Neuronal stem cell (in vitro differentiated cells): ENCODE results near the gene ERVV-1.

Experiments used
- DNase-seq: peaks from one replicate; pipeline ENCODE4 v3.0.0-alpha.2; 2013; ENCODE audit warnings: low spot score
- H2AFZ ChIP-seq: one replicate; pipeline ENCODE4 v1.6.1; 2013; ENCODE audit warnings: mild to moderate bottlenecking, low read length, inconsistent platforms
- H2AK5ac ChIP-seq: 2 replicates; pipeline ENCODE4 v1.6.1; 2013; ENCODE audit warnings: low read depth, mild to moderate bottlenecking, inconsistent platforms, low read length, moderate library complexity, mixed read lengths
- H2BK120ac ChIP-seq: 2 replicates; pipeline ENCODE4 v1.6.1; 2013; ENCODE audit warnings: low read depth, mild to moderate bottlenecking, inconsistent platforms, low read length, moderate library complexity, mixed read lengths
- H2BK12ac ChIP-seq: one replicate; pipeline ENCODE4 v1.6.1; 2013; ENCODE audit warnings: low read length, inconsistent platforms
- H2BK15ac ChIP-seq: 2 replicates; pipeline ENCODE4 v1.6.1; 2013; ENCODE audit warnings: mild to moderate bottlenecking, low read length, inconsistent platforms, mixed read lengths
- H2BK5ac ChIP-seq: one replicate; pipeline ENCODE4 v1.6.1; 2013; ENCODE audit warnings: inconsistent platforms, mild to moderate bottlenecking, low read length, moderate library complexity
- H3K14ac ChIP-seq: one replicate; pipeline ENCODE4 v1.6.1; 2013; ENCODE audit warnings: low read length, inconsistent platforms
- H3K18ac ChIP-seq: 2 replicates; pipeline ENCODE4 v1.6.1; 2013; ENCODE audit warnings: low read length, inconsistent platforms
- H3K23ac ChIP-seq: 2 replicates; pipeline ENCODE4 v1.6.1; 2013; ENCODE audit warnings: low read depth, mild to moderate bottlenecking, mixed read lengths, low read length, inconsistent platforms; ENCODE audit not compliant: poor library complexity
- H3K27ac ChIP-seq: replicated peaks from 3 replicates; pipeline ENCODE4 v1.5.1; 2013; ENCODE audit warnings: low read length, inconsistent platforms
- H3K27me3 ChIP-seq, 3 experiments: 2 replicates each; pipeline ENCODE4 v1.6.1; 2013; ENCODE audit warnings: low read length in 3 of 3, mild to moderate bottlenecking in 2 of 3, inconsistent platforms in 1 of 3, low read depth in 1 of 3, mixed read lengths in 1 of 3, moderate library complexity in 1 of 3; ENCODE audit not compliant: control insufficient read depth in 3 of 3, insufficient read depth in 3 of 3
- H3K36me3 ChIP-seq, 2 donors: replicated peaks in 1 of 2; 2 replicates each; pipeline ENCODE4 v1.6.1; 2013; ENCODE audit warnings: low read length in 2 of 2; ENCODE audit not compliant: control insufficient read depth in 2 of 2, insufficient read depth in 2 of 2
- H3K4ac ChIP-seq: 2 replicates; pipeline ENCODE4 v1.6.1; 2013; ENCODE audit warnings: inconsistent platforms, mild to moderate bottlenecking, low read length, moderate library complexity
- H3K4me1 ChIP-seq, 2 donors: 1 replicate in 1 of 2; 2 replicates in 1 of 2; pipeline ENCODE4 v1.6.1; 2013; ENCODE audit warnings: low read length in 2 of 2, low read depth in 1 of 2; ENCODE audit not compliant: control insufficient read depth in 2 of 2, insufficient read depth in 1 of 2
- H3K4me2 ChIP-seq: one replicate; pipeline ENCODE4 v1.6.1; 2013; ENCODE audit warnings: mild to moderate bottlenecking, low read length, inconsistent platforms; ENCODE audit not compliant: insufficient read depth, poor library complexity, severe bottlenecking
- H3K4me3 ChIP-seq, 2 donors: 2 replicates each; pipeline ENCODE4 v1.5.1; 2013; ENCODE audit warnings: low read length in 2 of 2, mild to moderate bottlenecking in 2 of 2, inconsistent platforms in 1 of 2, moderate library complexity in 1 of 2
- H3K79me1 ChIP-seq: one replicate; pipeline ENCODE4 v1.6.1; 2013; ENCODE audit warnings: low read depth, mild to moderate bottlenecking, inconsistent platforms, low read length, moderate library complexity
- H3K9ac ChIP-seq: one replicate; pipeline ENCODE4 v1.6.1; 2013; ENCODE audit warnings: mild to moderate bottlenecking, low read depth, low read length, inconsistent platforms; ENCODE audit not compliant: poor library complexity
- H3K9me3 ChIP-seq, 2 donors: replicated peaks in 1 of 2; 2 replicates each; pipeline versions ENCODE3 to v1.6.1; 2013; ENCODE audit warnings: low read length in 2 of 2, mild to moderate bottlenecking in 2 of 2, inconsistent platforms in 1 of 2, low read depth in 1 of 2, mixed read lengths in 1 of 2, moderate library complexity in 1 of 2; ENCODE audit not compliant: control insufficient read depth in 2 of 2, insufficient read depth in 1 of 2
- H4K8ac ChIP-seq: one replicate; pipeline ENCODE4 v1.6.1; 2013; ENCODE audit warnings: low read depth, mild to moderate bottlenecking, inconsistent platforms, low read length, moderate library complexity
- H4K91ac ChIP-seq: one replicate; pipeline ENCODE4 v1.6.1; 2013; ENCODE audit warnings: low read length, low read depth, mild to moderate bottlenecking, inconsistent platforms; ENCODE audit not compliant: poor library complexity
- WGBS, 2 donors: extraction: QIAGEN DNeasy Blood & Tissue Kit; methylation state at CpG; one replicate each; pipeline ENCODE4 v1.1.7; 2013; ENCODE audit warnings: missing lambda C conversion rate in 2 of 2, mixed read lengths in 1 of 2; ENCODE audit not compliant: insufficient read length in 2 of 2, insufficient replicate concordance in 1 of 2; ENCODE audit errors: extremely low coverage in 2 of 2; 5-methylcytosine and 5-hydroxymethylcytosine counted together

ERVV-1 gene

DNA sequence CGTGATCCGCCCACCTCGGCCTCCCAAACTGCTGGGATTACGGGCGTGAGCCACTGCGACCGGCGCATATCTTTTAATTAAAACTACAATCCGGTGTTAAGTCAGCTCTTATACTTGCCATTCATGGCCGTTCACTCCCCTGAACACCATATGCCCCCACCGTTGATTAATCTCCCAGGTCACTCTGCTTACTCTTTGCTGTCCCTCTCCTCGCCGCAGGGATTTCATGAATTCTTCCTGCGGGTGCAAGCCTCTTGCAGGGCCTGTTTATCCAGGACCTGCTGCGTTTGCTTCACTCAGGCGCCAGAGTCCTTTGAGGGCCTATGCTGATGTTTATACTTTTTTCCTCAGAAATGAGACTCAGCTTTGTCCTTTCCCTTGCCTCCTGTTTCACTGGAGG is 31.8 kb downstream of the ERVV-1 start:
- H3K27me3 ChIP-seq = no peaks in the 10 kb centered on the region
- H3K27ac ChIP-seq = no peak overlapping the region
- no peaks in the 10 kb centered on the region for H3K36me3 ChIP-seq
- H2BK5ac ChIP-seq = no peak overlapping the region
- no peak overlapping the region for H3K4ac ChIP-seq
- H2AFZ ChIP-seq = no peak overlapping the region
- H2BK15ac ChIP-seq = no peak overlapping the region
- H3K14ac ChIP-seq = no peak overlapping the region
- H4K91ac ChIP-seq = no peak overlapping the region
- H3K9me3 ChIP-seq = peaks cover 8% of the 10 kb centered on the region in 2 donors
- H3K4me3 ChIP-seq = no peak overlapping the region
- no peak overlapping the region for H3K4me2 ChIP-seq
- no peaks in the 10 kb centered on the region for H3K79me1 ChIP-seq
- H2AK5ac ChIP-seq = no peak overlapping the region
- no peak overlapping the region for H4K8ac ChIP-seq
- no CpG with 5 or more reads among the region's 16 CpGs for WGBS, 2 donors
- H2BK120ac ChIP-seq = no peak overlapping the region
- H3K9ac ChIP-seq = no peak overlapping the region
- no peak overlapping the region for H2BK12ac ChIP-seq
- DNase-seq = no peak
- peak overlapping the region; percentile 64 for H3K18ac ChIP-seq
- H3K23ac ChIP-seq = no peak overlapping the region
- H3K4me1 ChIP-seq = no peaks in the 10 kb centered on the region

DNA sequence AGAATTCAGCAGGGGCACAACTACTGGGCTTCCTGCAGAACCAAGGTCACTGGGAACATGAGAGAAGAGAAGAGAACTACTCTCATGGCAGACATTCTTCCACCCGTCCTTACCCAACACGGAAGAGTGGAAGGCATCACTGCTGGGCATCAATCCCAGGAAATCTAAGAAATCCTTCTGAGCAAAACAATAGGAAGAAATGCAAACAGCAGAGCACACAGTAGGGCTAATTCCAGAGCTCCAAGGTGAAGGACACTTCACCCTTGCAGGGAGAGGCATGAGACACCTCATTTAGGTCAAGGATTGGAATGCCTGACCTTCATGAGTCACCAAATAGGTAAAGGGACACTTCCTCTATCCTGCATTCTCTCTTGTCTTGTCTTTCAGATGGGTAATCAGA is 33.7 kb downstream of the ERVV-1 start:
- no peak overlapping the region for H2BK15ac ChIP-seq
- no peak overlapping the region for H2BK5ac ChIP-seq
- peaks cover 5 to 8% of the 10 kb centered on the region in 2 donors for H3K9me3 ChIP-seq
- H3K27ac ChIP-seq = no peak overlapping the region
- no peak overlapping the region for H3K4me2 ChIP-seq
- DNase-seq = no peak
- H3K4me3 ChIP-seq = no peak overlapping the region
- H2BK120ac ChIP-seq = no peak overlapping the region
- no peak overlapping the region for H4K91ac ChIP-seq
- H3K27me3 ChIP-seq = no peaks in the 10 kb centered on the region
- H3K23ac ChIP-seq = no peak overlapping the region
- no peaks in the 10 kb centered on the region for H3K4me1 ChIP-seq
- no peak overlapping the region for H2AFZ ChIP-seq
- H2BK12ac ChIP-seq = no peak overlapping the region
- no peak overlapping the region for H3K14ac ChIP-seq
- no CpG with 5 or more reads among the region's 2 CpGs for WGBS, 2 donors
- no peaks in the 10 kb centered on the region for H3K36me3 ChIP-seq
- H3K79me1 ChIP-seq = no peaks in the 10 kb centered on the region
- no peak overlapping the region for H4K8ac ChIP-seq
- no peak overlapping the region for H3K18ac ChIP-seq
- H3K9ac ChIP-seq = no peak overlapping the region
- H3K4ac ChIP-seq = no peak overlapping the region
- no peak overlapping the region for H2AK5ac ChIP-seq

DNA sequence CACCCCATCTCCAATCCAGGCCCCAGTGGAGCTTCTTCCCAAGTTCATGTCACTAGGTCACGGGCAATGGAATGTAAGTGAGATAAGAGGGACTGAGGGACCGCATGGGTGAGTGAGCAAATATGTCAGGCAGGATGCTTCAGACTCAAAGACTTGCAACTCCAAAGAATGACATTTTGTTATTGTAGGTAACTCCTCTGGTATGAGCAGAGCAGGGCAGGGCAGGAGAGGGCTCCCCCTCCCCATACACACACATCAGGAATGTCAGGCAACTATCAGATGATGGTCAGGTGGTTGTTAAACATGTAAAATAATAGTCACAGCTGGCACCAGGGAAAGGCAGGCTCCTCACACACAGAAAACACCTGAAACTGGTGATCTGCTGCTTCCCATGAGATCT is 41.4 kb downstream of the ERVV-1 start:
- H3K4ac ChIP-seq = no peak overlapping the region
- H3K23ac ChIP-seq = no peak overlapping the region

DNA sequence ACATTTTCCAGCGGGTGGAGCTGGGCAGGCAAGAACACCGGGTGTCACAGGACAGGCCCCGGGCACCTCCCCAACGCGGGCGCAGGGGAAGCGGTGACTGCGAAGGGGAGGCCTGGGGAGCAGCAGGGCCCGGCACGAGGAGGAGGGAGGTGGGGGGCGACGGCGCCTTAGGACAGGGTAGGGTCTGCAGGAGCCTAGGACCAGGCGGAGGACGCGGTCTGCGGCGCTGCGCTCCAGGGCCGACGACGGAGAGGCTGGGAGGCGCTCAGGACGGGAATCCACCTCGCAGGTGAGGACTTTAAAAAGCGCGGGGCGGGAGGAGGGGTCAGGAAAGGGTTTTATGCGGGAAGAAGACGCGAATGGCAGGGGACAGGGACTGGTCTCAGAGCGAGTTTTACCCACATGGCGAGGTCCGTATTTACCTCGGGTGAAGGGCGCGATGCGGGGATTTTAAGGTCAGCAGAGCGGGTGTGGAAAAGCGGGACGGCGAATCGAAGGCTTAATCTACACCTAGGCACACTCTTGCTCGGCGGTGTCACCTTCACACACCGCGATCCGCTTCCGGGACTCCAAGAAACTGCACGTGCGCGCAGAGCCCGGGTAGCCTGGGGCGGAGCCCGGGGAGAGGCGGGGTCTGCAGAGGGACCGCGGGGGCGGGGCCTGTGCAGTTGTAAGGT is 44.3 kb downstream of the ERVV-1 start:
- no peak overlapping the region for H3K9ac ChIP-seq
- no peak overlapping the region for H2AK5ac ChIP-seq
- no peak overlapping the region for H2BK15ac ChIP-seq
- no peak overlapping the region for H4K91ac ChIP-seq
- no peaks in the 10 kb centered on the region for H3K4me1 ChIP-seq
- H3K27ac ChIP-seq = no peak overlapping the region
- peaks cover 13 to 26% of the 10 kb centered on the region in 2 donors for H3K9me3 ChIP-seq
- peak overlapping the region; percentile 57 for H3K18ac ChIP-seq
- H3K79me1 ChIP-seq = no peaks in the 10 kb centered on the region
- peaks cover 0 to 16% (median 3%) of the 10 kb centered on the region in 3 experiments for H3K27me3 ChIP-seq
- no peaks in the 10 kb centered on the region for H3K36me3 ChIP-seq
- no CpG with 5 or more reads among the region's 59 CpGs for WGBS, 2 donors
- H2BK120ac ChIP-seq = no peak overlapping the region
- no peak overlapping the region for H3K4ac ChIP-seq
- H3K4me2 ChIP-seq = peak overlapping the region; percentile 48
- peak overlapping the region; percentile 71 for H3K14ac ChIP-seq
- peak overlapping the region; percentile 97 for H2AFZ ChIP-seq
- no peak overlapping the region for H2BK5ac ChIP-seq
- H3K4me3 ChIP-seq = peak overlapping the region; percentile 45 to 70
- H3K23ac ChIP-seq = no peak overlapping the region
- H4K8ac ChIP-seq = no peak overlapping the region
- H2BK12ac ChIP-seq = no peak overlapping the region
- DNase-seq = no peak

More for the DNA sequence above, 41.4 kb downstream of the ERVV-1 start:
- Histone ChIP-seq H2BK5ac (no peak overlapping the region), H3K36me3 (no peaks in the 10 kb centered on the region), H2BK15ac (no peak overlapping the region), H3K9ac (no peak overlapping the region), H2AFZ (no peak overlapping the region), H2AK5ac (no peak overlapping the region), H3K14ac (no peak overlapping the region), H3K4me3 (no peak overlapping the region), H3K18ac (no peak overlapping the region), H4K8ac (no peak overlapping the region), H3K4me1 (no peaks in the 10 kb centered on the region), H3K27ac (no peak overlapping the region), H2BK12ac (no peak overlapping the region), H3K79me1 (no peaks in the 10 kb centered on the region), H3K9me3 (peaks cover 9 to 18% of the 10 kb centered on the region in 2 donors), H4K91ac (no peak overlapping the region), H2BK120ac (no peak overlapping the region), H3K27me3 (peaks cover 0 to 16% (median 3%) of the 10 kb centered on the region in 3 experiments), H3K4me2 (no peak overlapping the region)
- no peak for DNase-seq
- WGBS, 2 donors = no CpG with 5 or more reads among the region's 2 CpGs
